GM12891 (cell line): ENCODE data around the gene C4orf36.

Source experiments
- PAX5 ChIP-seq: IDR thresholded peaks from 2 replicates; pipeline ENCODE4 v1.6.1; 2011; ENCODE audit warnings: low read length, moderate library complexity, mild to moderate bottlenecking; ENCODE audit not compliant: insufficient read depth, severe bottlenecking
- POLR2A ChIP-seq: IDR thresholded peaks from 2 replicates; pipeline ENCODE4 v1.6.1; 2011; ENCODE audit warnings: low read depth, low read length, control low read depth
- POLR2AphosphoS5 ChIP-seq: IDR thresholded peaks from 2 replicates; pipeline ENCODE4 v1.6.1; 2011; ENCODE audit warnings: low read depth, low read length, control low read depth

DNA sequence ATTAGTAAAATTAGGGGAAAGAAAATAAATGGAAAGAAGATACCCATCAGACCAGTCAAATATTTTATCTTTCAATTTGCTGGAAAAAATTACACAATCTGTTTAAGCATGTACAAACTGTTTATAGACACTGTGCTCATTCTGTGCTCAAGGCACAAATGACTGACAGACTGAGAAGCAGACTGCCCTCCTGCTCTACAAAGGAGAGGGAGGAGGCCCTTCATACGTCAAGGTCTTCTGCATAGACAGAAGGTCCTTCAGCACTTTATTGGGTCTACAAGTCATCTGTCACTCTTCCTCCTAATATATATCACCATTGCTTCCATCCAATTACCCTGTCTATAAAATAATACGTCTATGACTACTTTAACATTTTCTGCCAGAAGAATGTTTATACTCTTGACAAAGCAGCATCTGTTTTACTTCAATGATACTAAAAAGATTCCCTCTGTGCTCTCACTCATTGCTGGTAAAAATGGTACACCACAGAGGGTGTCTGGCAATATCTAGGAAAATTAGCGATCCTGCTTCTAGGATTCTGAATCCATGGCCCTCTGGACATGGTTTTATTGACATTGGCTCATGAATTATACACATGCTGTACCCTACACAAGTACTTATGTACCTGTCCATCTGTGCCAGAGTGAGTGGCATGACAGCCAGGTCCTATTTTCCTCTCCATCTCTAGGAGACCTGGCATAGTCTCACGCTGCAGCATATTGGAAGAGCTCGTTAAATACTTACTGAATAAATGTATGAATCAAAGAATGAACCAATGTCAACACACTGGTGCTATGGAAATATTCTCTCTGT lies 54.3 kb downstream of the C4orf36 start:
- TF ChIP-seq POLR2A: no peak
- TF ChIP-seq POLR2AphosphoS5: no peak
- TF ChIP-seq PAX5: no peak
